ENCODE data around the gene SLC25A6. TPM values are rescaled to one million over a fixed set of nuclear protein-coding genes. Genes with fewer than 3 reads are reported as not detected.

Gene SLC25A6
- total and polyA plus RNA-seq, 10 of the 15 experiments (the other 5 are each of a cell fraction or from before 2014, with no cell fraction given): 61.9 to 642 (median 322) TPM

DNA sequence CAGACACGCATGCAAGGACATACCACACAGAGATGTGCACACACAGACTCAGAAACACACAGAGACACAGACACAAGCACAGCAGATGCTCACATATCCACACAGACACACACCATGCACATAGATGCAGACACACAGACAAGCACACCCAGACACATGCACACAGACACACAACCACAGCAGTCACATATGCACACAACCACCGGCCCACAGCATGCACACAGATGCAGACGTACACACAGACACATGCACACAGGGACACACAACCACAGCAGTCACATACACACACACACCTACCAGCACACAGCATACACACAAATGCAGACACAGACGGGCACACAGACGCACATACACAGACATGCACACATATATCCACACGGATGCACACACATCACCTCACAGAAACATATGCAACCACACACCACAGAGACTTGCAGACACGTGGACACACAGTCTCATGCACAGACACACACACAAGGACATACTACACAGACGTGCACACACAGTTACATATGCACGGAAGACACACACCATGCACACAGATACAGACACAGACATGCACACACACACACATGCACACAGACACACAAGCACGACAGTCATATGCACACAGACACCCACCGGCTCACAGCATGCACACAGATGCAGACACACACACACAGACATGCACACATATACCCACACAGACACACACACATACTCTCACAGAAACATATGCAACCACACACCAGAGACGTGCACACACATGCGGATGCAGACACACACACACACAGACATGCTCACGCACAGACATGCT, 25.2 kb upstream of the SLC25A6 start:
- ATAC-seq (no peak), FAIRE-seq (no peak), DNase-seq (ENCODE audit: low read depth, low spot score) (no peak)
- Histone ChIP-seq H3K9ac (ENCODE audit: control insufficient read depth, insufficient read depth, low read length) (no peak overlapping the region), H3K4me3 (no peak overlapping the region), H3K9me3 (replicated peaks; ENCODE audit: control insufficient read depth, insufficient read depth, low read length) (peaks cover 10% of the 10 kb centered on the region; the same call in 2 of the 3 replicates), H3K27ac (ENCODE audit: control insufficient read depth, insufficient read depth) (no peak overlapping the region), H3K4me1 (ENCODE audit: control insufficient read depth, insufficient read depth, low read length) (no peaks in the 10 kb centered on the region), H2AFZ (ENCODE audit: control insufficient read depth, low read depth, low read length) (no peak overlapping the region), H3K36me3 (ENCODE audit: control insufficient read depth in 2 of 2, insufficient read depth in 2 of 2, low read length in 1 of 2) (peaks cover 22 to 26% of the 10 kb centered on the region in 2 experiments), H3K27me3 (replicated peaks in 1 of 2; ENCODE audit: control insufficient read depth in 2 of 2, insufficient read depth in 2 of 2, low read length in 1 of 2) (no peaks in the 10 kb centered on the region), H3K4me2 (ENCODE audit: control insufficient read depth, insufficient read depth) (no peak overlapping the region), H3K79me2 (ENCODE audit: control insufficient read depth, insufficient read depth, low read length) (no peaks in the 10 kb centered on the region), H4K20me1 (ENCODE audit: control insufficient read depth, insufficient read depth) (no peaks in the 10 kb centered on the region)
- in situ Hi-C loops (cut with MboI) (no loop called here), intact Hi-C loops (cut with micrococcal nuclease; ENCODE audit: unreplicated experiment) (no loop called here)
- 0 out of 2 replicates have a peak, but pooled peaks have one; percentile 18 for TF ChIP-seq HDGF (IDR thresholded peaks at IDR 0.05)
- no peak for TF ChIP-seq CHD4 (IDR thresholded peaks at IDR 0.05)
- TF ChIP-seq POLR2A (IDR thresholded peaks at IDR 0.05; ENCODE audit: low read depth, low read length): peak; percentile 40; the same call in 1 of the 2 replicates
- POLR2A ChIA-PET: no interaction called here
- WGBS (ENCODE audit: insufficient coverage, insufficient replicate concordance, low lambda C conversion rate, missing lambda C conversion rate): 78% methylated on average over 13 of the region's 14 CpGs
- CTCF ChIA-PET: no interaction called here
- no TSS peak for BruUV-seq (replicated peaks)
- SMC1A ChIA-PET (ENCODE audit: uncharacterized antibody, unreplicated experiment): no interaction called here
- RAD21 ChIA-PET (ENCODE audit: unreplicated experiment): no interaction called here

GRCh38 chrX:1416327-1416784, 24.4 kb upstream of the SLC25A6 start:
- H3K4me3 ChIP-seq: no peak overlapping the region
- no peaks in the 10 kb centered on the region for H3K79me2 ChIP-seq (ENCODE audit: control insufficient read depth, insufficient read depth, low read length)
- in situ Hi-C loops (cut with MboI): no loop called here
- no peak overlapping the region for H3K27ac ChIP-seq (ENCODE audit: control insufficient read depth, insufficient read depth)
- no peak overlapping the region for H3K4me2 ChIP-seq (ENCODE audit: control insufficient read depth, insufficient read depth)
- no peaks in the 10 kb centered on the region for H3K4me1 ChIP-seq (ENCODE audit: control insufficient read depth, insufficient read depth, low read length)
- no peak overlapping the region for H2AFZ ChIP-seq (ENCODE audit: control insufficient read depth, low read depth, low read length)
- peaks cover 16 to 24% of the 10 kb centered on the region in 2 experiments for H3K36me3 ChIP-seq (ENCODE audit: control insufficient read depth in 2 of 2, insufficient read depth in 2 of 2, low read length in 1 of 2)
- ChIA-PET SMC1A (ENCODE audit: uncharacterized antibody, unreplicated experiment) (no interaction called here), POLR2A (no interaction called here), CTCF (no interaction called here), RAD21 (ENCODE audit: unreplicated experiment) (no interaction called here)
- DNase-seq (ENCODE audit: low read depth, low spot score) (no peak), ATAC-seq (no peak), FAIRE-seq (no peak)
- TF ChIP-seq ZBTB11 (CRISPR knock-in tag; IDR thresholded peaks at IDR 0.05): no peak
- no peak; the same call in 1 of the 2 replicates for TF ChIP-seq PML (IDR thresholded peaks at IDR 0.05; ENCODE audit: low read length)
- peak; percentile 60 for TF ChIP-seq POLR2A (IDR thresholded peaks at IDR 0.05; ENCODE audit: low read depth, low read length)
- no peak for TF ChIP-seq BCL11A (IDR thresholded peaks at IDR 0.05; ENCODE audit: low read depth, low read length)
- no peak for TF ChIP-seq GATAD2B (conservative IDR thresholded peaks at IDR 0.05; ENCODE audit: low read depth)
- BruUV-seq (replicated peaks): no TSS peak
- H4K20me1 ChIP-seq (ENCODE audit: control insufficient read depth, insufficient read depth): no peaks in the 10 kb centered on the region
- H3K9me3 ChIP-seq (replicated peaks; ENCODE audit: control insufficient read depth, insufficient read depth, low read length): peaks cover 3% of the 10 kb centered on the region; the same call in 1 of the 3 replicates
- intact Hi-C loops (cut with micrococcal nuclease; ENCODE audit: unreplicated experiment): no loop called here
- no peaks in the 10 kb centered on the region for H3K27me3 ChIP-seq (replicated peaks in 1 of 2; ENCODE audit: control insufficient read depth in 2 of 2, insufficient read depth in 2 of 2, low read length in 1 of 2)
- H3K9ac ChIP-seq (ENCODE audit: control insufficient read depth, insufficient read depth, low read length): no peak overlapping the region
- 67% methylated on average over 15 of the region's 15 CpGs for WGBS (ENCODE audit: insufficient coverage, insufficient replicate concordance, low lambda C conversion rate, missing lambda C conversion rate)
